GM21723 (cell line): Measurements from ENCODE around the gene COX7A2.

Experiments used
- ATAC-seq: cut with Tn5 transposase; IDR thresholded peaks from one replicate; pipeline ENCODE4 v1.9.1; 2021; ENCODE audit warnings: mild to moderate bottlenecking, moderate library complexity; ENCODE audit not compliant: unreplicated experiment

Gene COX7A2

DNA sequence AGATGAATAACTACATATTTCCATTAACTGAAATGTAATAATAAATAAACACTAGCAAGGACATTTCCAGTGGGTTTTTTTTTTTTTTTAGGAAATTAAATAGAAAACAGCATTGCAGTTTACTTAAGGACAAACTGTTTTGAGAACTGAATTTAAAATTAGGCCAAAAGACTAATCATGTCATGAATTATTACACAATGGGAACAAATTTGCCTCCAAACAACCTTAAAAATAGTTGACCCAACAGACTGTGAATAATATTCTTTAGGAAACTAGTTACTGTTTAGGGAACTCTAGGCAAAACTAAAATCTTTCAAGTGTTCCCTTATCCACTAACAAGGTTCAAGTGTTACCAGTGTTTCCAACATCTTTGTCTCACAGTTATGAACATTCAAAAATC lies 21.3 kb downstream of the COX7A2 start:
- no peak for ATAC-seq

- no peak for ATAC-seq
Observed at GRCh38 chr6:75221116-75221515, 22.5 kb downstream of the COX7A2 start.

DNA sequence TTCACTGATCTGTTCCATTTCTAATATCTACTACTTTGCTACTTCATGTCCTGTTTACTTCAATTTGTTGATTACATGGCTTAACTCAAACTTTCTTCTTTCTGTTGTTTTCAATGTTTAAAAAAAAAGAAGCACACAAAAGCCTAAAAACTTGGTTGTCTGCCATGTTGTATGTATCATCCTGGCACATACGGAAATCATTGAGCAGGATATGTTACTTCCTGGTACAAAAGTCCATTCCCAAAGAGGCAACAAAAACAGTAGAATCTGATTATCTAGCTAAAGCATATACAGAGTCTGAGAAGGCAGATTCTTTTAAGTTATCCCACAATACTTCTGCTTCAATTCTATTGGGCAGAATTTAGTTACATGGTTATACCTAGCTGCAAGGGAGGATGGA lies 23.2 kb downstream of the COX7A2 start:
- ATAC-seq = no peak

DNA sequence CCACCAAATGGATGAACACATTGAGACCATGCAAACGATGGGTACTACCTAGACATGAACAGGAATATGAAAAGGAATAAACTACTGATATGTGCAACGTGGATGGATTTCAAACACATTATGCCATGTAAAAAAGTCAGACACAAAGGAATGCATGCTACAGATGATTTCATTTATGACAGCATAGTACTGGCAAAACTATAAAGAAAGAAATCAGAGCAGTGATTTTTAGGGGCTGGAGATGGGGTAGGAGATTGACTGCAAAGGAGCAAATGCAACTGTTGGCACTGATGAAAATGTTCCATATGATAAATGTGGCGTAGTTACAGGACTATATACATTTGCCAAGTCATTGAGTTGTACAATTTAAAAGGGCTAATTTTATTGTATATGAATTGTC lies 24.3 kb downstream of the COX7A2 start:
- ATAC-seq = no peak

DNA sequence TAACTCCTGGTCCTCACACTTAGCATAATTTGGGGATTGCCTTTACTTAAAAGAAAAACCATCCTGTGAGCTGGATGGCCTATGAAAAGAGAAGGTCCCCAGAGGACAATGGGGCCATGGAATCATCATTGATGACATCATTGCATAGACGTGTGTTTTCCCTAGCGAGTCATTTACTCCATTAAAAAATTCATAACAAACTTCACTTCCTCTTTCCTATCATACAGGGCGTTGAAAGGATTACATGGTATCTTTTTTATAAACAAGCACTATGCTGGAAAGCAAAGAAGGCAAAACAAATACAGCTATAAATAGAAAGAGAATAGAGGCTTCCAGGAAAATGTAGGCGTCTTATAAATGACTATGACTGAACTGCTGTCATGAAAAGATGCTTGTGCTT lies 26.4 kb downstream of the COX7A2 start:
- no peak for ATAC-seq

GRCh38 chr6:75215291-75215690 lies 28.3 kb downstream of the COX7A2 start:
- no peak for ATAC-seq

DNA sequence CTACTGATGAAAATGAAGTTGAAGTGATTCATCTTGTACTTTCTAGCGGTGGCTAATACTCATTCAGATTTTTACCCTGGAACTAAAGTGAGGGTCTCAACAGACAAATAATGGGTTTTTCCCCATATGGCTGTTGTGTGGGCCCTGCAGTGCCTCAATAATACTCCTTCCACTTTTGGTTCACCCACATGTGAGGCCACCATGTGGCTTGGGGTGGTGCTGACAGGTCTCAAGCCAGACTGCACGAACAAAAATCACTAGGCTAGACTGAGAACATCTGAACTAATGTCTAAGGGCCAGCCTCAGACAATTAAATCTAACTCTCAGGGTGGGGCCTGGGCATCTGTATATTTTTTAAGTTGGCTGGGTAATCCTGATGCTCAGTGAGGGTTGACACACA lies 29.9 kb downstream of the COX7A2 start:
- no peak for ATAC-seq

- no peak for ATAC-seq
Observed at GRCh38 chr6:75213112-75213511, 30.5 kb downstream of the COX7A2 start.

GRCh38 chr6:75211920-75212590 lies 31.5 kb downstream of the COX7A2 start:
- ATAC-seq = no peak

DNA sequence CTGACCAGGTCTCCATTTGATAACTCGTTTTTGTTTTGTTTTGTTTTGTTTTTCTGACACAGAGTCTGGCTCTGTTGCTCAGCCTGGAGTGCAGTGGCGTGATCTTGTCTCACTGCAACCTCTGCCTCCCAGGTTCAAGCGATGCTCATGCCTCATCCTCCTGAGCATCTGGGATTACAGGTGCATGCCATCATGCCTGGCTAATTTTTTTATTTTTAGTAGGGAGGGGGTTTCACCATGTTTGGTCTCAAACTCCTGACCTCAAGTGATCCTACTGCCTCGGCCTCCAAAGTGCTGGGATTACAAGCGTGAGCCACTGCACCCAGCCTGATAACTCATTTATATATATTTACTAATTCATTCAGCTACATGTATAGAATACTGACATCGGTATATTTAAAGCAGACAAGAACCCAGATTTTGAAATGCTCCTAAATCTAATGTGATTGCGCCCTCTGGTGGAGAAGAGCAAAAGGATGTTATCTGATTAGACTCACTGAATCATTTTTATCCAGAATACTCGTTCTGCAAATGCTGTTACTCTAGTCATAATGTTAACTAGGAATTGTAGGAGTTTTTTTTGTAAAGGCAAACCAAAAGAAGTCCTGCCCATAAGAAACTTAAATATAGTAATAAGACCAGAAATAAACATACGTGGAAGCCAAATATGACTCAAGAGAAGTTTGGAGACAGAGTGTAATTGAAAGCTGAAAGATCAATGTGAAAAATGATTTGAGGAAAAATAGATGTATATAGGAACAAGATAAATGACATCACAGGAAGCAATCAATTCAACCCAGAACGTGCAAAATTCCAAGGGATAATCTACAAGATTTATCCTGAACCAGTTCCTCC lies 32.5 kb downstream of the COX7A2 start:
- ATAC-seq = no peak

DNA sequence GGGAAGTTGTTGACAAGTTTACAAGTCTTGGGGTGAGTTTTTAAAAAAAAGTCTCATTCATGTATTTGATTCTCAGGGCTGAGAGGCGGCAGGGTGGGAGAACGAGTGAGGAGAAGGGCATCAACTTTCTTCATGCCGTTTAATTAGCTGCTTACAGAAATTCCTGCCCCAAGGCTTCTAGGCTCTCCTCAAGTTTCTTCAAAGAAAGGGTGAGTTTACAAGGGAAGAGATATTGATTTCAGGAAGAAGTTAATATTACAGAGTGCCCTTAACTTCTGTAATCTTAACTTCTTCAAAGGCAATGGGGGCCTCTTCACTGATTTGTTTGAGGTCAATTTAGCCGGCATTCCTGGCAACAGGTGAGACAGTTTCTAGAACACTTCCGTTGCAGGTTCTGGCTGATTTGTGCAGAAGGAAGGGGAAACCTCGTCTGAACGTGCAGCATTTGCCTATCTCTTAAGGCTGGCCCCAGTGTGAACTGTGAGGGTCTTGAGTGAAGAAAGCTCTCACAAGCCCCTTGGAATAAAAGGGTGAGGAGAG lies 34.3 kb downstream of the COX7A2 start:
- no peak for ATAC-seq

DNA sequence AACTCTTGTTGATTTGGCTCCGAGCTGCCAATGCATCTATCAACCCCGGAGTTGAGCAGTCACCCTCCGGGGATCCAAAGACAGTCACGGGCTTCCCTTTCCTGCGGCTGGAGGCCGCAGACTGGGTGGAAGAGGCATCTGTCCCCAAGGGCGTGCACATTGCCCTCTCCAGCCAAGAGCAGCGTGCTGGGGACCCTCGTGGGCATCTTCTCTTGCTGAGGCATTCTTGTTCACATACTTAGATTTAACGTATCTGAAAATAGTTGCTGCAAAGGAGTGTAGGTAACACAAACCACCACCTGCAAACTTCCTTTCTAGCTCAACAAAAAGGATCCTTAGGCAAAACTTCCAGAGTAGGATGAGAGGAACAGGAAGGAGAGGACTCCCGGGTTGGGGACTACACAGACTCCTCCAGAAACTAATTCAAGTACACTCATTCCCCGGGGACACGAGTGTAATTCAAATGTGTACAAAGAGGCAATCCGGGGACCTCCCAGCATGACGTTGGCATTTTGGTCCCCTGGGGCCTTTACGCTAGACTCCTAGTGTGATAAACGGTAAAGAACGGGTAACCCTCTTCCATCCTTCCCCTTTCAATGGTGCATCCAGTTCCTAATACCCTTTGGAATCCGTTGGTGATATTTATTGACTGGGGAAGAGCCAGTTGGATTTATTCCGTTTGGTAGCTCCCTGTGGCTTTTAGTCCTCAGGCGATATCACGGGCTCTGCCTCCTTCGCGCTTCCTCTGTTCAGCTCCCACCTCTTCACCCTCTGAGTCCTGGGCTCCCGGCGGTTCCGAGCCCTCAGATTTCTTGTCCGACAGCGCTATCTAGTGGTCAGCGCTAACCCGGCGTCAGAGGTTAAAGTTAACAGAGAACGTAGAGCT lies 35.1 kb downstream of the COX7A2 start:
- ATAC-seq = peak; percentile 85

DNA sequence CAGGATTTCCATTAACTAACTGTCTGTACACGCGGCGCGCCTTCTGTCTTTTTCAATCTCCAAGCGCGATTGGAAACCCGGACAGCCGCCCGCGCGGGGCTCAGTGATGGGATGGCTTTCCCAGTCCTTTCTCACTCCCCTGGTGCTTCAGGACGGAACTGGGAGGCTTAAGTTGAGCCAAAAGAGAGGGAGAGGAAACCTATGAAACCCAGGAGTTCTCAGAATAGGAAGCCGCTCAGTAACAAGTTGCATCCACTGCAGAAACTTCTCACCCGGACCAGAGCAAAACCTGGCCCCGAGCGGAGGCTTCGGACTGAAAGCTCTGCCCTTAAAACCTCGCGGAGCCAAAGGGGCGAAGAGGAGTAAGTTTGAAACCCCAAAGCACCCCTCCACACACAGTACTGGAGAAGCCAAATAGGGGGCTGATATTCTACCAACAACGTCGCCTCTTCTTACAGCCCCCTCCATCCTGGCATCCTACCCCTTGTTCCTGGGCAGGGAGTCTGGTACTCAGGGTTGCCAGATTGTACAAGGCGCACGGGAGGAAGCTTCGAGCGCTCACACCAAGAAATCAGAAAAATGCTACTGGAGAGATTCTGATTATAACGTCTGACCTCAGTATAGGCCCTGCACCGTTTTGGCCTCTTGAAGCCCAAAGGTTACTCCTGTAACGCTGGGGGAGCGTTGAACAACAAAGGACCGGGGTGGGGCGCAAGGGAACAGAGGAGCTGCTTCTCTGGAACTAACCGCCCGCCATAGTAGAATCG lies 36.8 kb downstream of the COX7A2 start:
- ATAC-seq = no peak

GRCh38 chr6:75205776-75206575 lies 37.6 kb downstream of the COX7A2 start, which contains the start of gene COL12A1:
COL12A1 (minus strand) TSS chr6:75206053; CDS start chr6:75202792, 3,261 bp downstream.
- no peak for ATAC-seq

DNA sequence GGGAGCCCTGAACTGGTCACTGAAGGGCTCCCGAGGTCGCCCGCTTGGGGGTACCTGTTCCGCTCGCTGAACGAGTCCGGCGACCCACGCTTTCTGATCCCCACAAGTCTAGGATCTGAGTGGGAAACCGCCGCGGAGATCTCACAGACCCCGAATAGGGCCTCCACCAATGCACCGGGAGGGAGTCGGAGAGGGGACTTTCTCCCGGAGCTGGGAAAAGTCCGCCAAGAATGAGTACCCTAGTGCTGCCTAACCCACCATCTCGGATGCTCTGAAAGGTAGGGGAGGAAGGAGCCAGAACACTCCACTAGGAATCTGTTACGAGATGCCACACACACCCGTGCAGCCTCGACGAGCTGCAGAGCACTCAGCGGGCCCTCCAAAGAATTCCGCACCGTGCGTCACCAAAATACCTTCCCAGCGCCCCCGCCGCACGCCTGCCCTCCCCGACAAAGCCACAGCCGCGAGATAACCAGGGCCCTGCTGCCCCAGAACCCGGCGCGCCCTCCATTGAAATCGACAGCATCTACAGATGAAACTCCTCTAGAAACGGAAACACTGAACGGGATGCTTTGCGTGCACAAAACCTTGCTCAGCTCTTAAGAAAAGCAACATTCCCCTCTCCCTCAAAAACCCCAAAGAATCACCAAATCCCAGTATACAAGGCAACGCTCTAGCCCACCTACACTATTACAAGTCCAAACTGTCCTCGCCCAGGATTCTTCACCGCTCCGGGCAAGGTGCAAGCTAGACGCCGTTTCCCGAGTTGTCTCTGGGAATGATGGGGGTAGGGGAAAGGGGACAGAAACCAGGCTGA lies 38.4 kb downstream of the COX7A2 start:
- ATAC-seq = no peak

DNA sequence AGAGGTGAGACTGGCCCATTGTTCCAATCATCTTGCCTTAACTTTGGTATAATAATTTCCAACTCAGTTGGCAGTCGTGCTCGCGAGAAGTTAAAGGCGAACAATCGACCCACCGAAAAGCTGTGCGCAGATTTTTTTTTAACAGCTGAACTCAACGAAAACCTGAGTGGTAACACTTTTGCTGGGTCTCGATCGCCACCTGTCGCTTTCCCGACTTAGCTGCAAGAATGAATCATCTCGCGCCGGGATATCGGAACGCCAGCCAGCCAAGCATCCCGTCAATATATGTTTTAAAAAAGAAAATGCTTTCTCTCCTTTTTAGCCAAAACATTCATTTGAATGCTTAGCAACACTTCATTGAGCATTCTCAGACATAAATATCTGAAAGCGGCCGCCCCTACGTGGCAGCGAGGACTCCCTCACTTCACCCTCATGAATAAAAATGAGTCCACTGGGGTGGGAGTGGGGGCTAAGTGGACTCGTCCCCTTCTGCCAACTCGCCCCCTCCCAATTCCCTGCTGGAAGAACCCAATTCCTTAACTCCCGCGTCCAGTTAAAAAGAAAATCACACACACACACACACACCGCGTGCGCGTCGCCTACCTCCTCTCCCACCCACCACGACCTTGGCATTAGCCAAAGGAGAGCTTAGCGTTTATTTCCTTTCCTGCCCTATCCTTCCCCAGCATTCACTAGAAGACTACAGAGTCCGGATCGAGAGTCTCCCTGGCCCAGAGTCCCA lies 39.2 kb downstream of the COX7A2 start:
- no peak for ATAC-seq

DNA sequence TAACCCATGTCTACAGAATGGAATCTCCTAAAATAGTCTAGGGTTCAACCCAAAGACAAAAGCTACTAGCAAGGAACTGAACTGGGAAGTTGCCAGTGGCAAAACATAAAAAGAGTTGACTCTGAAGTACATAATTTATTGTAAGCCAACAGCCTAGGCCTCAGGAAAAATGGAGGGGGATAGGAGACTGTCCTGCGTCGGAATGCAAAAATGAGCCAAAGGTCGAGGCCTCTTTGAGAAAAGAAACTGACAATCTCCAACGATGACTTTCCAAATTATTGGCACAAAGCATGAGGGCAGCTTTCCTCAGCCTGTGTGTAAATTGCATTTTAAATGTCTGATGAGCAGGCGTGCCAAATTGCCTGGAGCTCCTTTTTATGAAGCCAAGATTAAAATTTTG lies 39.9 kb downstream of the COX7A2 start:
- ATAC-seq = no peak

DNA sequence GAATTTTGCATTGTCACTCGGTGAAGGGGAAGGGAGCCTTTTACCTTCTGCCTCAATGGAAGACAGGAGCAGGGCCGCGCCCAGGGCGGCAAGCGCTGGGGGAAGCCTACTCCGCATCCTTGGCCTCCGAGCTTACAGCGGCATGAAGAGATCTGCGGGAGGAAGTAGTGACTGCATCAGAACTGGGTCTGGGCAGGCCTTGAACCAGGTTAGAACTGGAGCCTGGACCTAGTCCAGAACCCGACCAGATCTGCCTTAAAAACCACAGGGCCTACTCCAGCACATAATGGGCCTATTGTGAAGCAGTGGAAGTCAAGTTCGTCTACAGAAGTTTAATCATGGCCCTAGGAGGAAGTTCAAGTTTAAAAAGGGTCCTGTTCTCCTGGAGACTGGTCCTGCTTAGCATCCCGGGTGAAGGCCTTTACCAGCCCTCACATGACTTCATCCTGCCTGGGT lies 40.9 kb downstream of the COX7A2 start:
- no peak for ATAC-seq
